H1 (cell line): ENCODE data around the gene PUS3. TPM values are rescaled to one million over a fixed set of nuclear protein-coding genes. Genes with fewer than 3 reads are reported as not detected.

Experiments
- CTCF ChIA-PET: fragments of 300-600 bp; sonication (Branson Sonifier 250); formaldehyde crosslinking; loops from one replicate; lab custom pipeline; 2021; ENCODE audit not compliant: partially characterized antibody; lab: Charles Lee
- POLR2A ChIA-PET: fragments of 300-600 bp; sonication (Branson Sonifier 250); formaldehyde crosslinking; loops from one replicate; lab custom pipeline; 2021; ENCODE audit warnings: inconsistent platforms; ENCODE audit not compliant: partially characterized antibody; lab: Charles Lee
- DNase-seq, 2 experiments: peaks; one replicate each; pipeline versions ENCODE4 v3.0.0 to v3.0.0-alpha.2; 2010 to 2022; ENCODE audit warnings: low spot score in 2 of 2, low read depth in 1 of 2, mixed read lengths in 1 of 2
- FAIRE-seq: peaks from 2 replicates; lab custom pipeline; 2011; peaks lifted over from hg19 to GRCh38; lab: Jason Lieb, UNC
- H2AFZ ChIP-seq: 2 replicates; pipeline ENCODE4 v1.8.1; 2012; ENCODE audit warnings: low read length, inconsistent platforms
- H2AK5ac ChIP-seq: 2 replicates; pipeline ENCODE4 v1.6.1; 2013; ENCODE audit warnings: low read depth, low read length
- H2BK120ac ChIP-seq: replicated peaks from 2 replicates; pipeline ENCODE3; 2013; ENCODE audit warnings: low read depth, low read length, inconsistent platforms
- H2BK12ac ChIP-seq: 2 replicates; pipeline ENCODE4 v1.6.1; 2013; ENCODE audit warnings: low read depth, low read length
- H2BK15ac ChIP-seq: 2 replicates; pipeline ENCODE4 v1.6.1; 2013; ENCODE audit warnings: low read length
- H2BK20ac ChIP-seq: 2 replicates; pipeline ENCODE4 v1.6.1; 2013; ENCODE audit warnings: low read length
- H2BK5ac ChIP-seq: 2 replicates; pipeline ENCODE4 v1.6.1; 2013; ENCODE audit warnings: low read depth, low read length
- H3K14ac ChIP-seq: 2 replicates; pipeline ENCODE4 v1.6.1; 2013; ENCODE audit warnings: inconsistent platforms; ENCODE audit not compliant: insufficient read length
- H3K18ac ChIP-seq: 2 replicates; pipeline ENCODE4 v1.6.1; 2013; ENCODE audit warnings: low read length; ENCODE audit errors: extremely low read depth
- H3K23ac ChIP-seq: 2 replicates; pipeline ENCODE4 v1.6.1; 2013; ENCODE audit warnings: inconsistent platforms; ENCODE audit not compliant: insufficient read length
- H3K23me2 ChIP-seq: 2 replicates; pipeline ENCODE4 v1.6.1; 2013; ENCODE audit warnings: low read depth, low read length
- H3K27ac ChIP-seq: 2 replicates; pipeline ENCODE4 v1.6.1; 2011; ENCODE audit warnings: low read depth, low read length, inconsistent platforms
- H3K27me3 ChIP-seq, 4 experiments: replicated peaks in 1 of 4; 1 replicate in 1 of 4; 2 replicates in 3 of 4; pipeline versions ENCODE4 v1.6.1 to v1.8.1; 2011 to 2013; ENCODE audit warnings: low read length in 3 of 4, mild to moderate bottlenecking in 3 of 4, inconsistent platforms in 2 of 4, mixed read lengths in 2 of 4, moderate library complexity in 1 of 4; ENCODE audit not compliant: control insufficient read depth in 3 of 4, insufficient read depth in 3 of 4; ENCODE audit errors: extremely low read depth in 1 of 4
- H3K36me3 ChIP-seq, 4 experiments: 2 replicates each; pipeline versions ENCODE4 v1.6.1 to v1.8.1; 2011 to 2013; ENCODE audit warnings: mild to moderate bottlenecking in 4 of 4, low read length in 3 of 4, moderate library complexity in 2 of 4, control low read depth in 1 of 4, inconsistent platforms in 1 of 4; ENCODE audit not compliant: insufficient read depth in 4 of 4, control insufficient read depth in 2 of 4
- H3K4ac ChIP-seq: replicated peaks from 2 replicates; pipeline ENCODE3; 2013; ENCODE audit warnings: low read length, low read depth, mixed read lengths, inconsistent platforms; ENCODE audit not compliant: insufficient read length
- H3K4me1 ChIP-seq, 4 experiments: replicated peaks in 1 of 4; 1 replicate in 1 of 4; 2 replicates in 3 of 4; pipeline versions ENCODE4 v1.6.1 to v1.8.1; 2011 to 2013; ENCODE audit warnings: low read length in 3 of 4, inconsistent platforms in 2 of 4, mixed read lengths in 1 of 4; ENCODE audit not compliant: insufficient read depth in 4 of 4, control insufficient read depth in 3 of 4
- H3K4me2 ChIP-seq, 2 experiments: 2 replicates each; pipeline versions ENCODE4 v1.6.1 to v1.8.1; 2011 to 2013; ENCODE audit warnings: low read depth in 2 of 2, low read length in 2 of 2, control low read depth in 1 of 2, inconsistent platforms in 1 of 2, mild to moderate bottlenecking in 1 of 2; ENCODE audit not compliant: insufficient read depth in 1 of 2
- H3K4me3 ChIP-seq, 4 experiments: fragments of 200-600, 300-600 bp in 1 of 4; sonication (generic), shearing (Covaris generic), sonication (Bioruptor Twin) in 1 of 4; 2 replicates each; pipeline versions ENCODE4 v1.5.1 to v1.8.1; 2011 to 2016; ENCODE audit warnings: low read length in 4 of 4, low read depth in 3 of 4, control low read depth in 2 of 4, inconsistent platforms in 2 of 4, mild to moderate bottlenecking in 2 of 4, mixed read lengths in 1 of 4, moderate library complexity in 1 of 4; ENCODE audit not compliant: insufficient read depth in 2 of 4; ENCODE audit errors: extremely low read depth in 1 of 4
- H3K56ac ChIP-seq: replicated peaks from 2 replicates; pipeline ENCODE3; 2013; ENCODE audit warnings: low read depth, mild to moderate bottlenecking, mixed read lengths, low read length, inconsistent platforms; ENCODE audit not compliant: insufficient read length
- H3K79me1 ChIP-seq: 2 replicates; pipeline ENCODE4 v1.6.1; 2013; ENCODE audit warnings: low read depth, low read length, control low read depth
- H3K79me2 ChIP-seq, 2 experiments: 2 replicates each; pipeline versions ENCODE4 v1.6.1 to v1.8.1; 2012 to 2013; ENCODE audit warnings: low read length in 2 of 2, mild to moderate bottlenecking in 2 of 2, inconsistent platforms in 1 of 2; ENCODE audit not compliant: insufficient read depth in 2 of 2, control insufficient read depth in 1 of 2
- H3K9ac ChIP-seq, 4 experiments: replicated peaks in 1 of 4; 1 replicate in 1 of 4; 2 replicates in 3 of 4; pipeline versions ENCODE4 v1.6.1 to v1.8.1; 2011 to 2013; ENCODE audit warnings: low read depth in 3 of 4, low read length in 3 of 4, control low read depth in 2 of 4, mild to moderate bottlenecking in 2 of 4, moderate library complexity in 2 of 4, inconsistent platforms in 1 of 4; ENCODE audit errors: extremely low read depth in 1 of 4
- H3K9me3 ChIP-seq, 2 experiments: 2 replicates each; pipeline versions ENCODE4 v1.6.1 to v1.8.1; 2012 to 2013; ENCODE audit warnings: mild to moderate bottlenecking in 2 of 2, moderate library complexity in 2 of 2, control low read depth in 1 of 2, inconsistent platforms in 1 of 2, low read depth in 1 of 2, low read length in 1 of 2, mixed read lengths in 1 of 2; ENCODE audit not compliant: insufficient read depth in 2 of 2
- H4K20me1 ChIP-seq, 2 experiments: replicated peaks in 1 of 2; 2 replicates each; pipeline versions ENCODE3 to v1.8.1; 2011 to 2013; ENCODE audit warnings: inconsistent platforms in 2 of 2, low read length in 2 of 2, mild to moderate bottlenecking in 1 of 2; ENCODE audit not compliant: insufficient read depth in 2 of 2, control insufficient read depth in 1 of 2
- H4K5ac ChIP-seq: 2 replicates; pipeline ENCODE4 v1.6.1; 2013; ENCODE audit warnings: low read length, low read depth, mixed read lengths, inconsistent platforms; ENCODE audit not compliant: insufficient read length
- H4K8ac ChIP-seq: 2 replicates; pipeline ENCODE4 v1.8.0; 2013; ENCODE audit warnings: mild to moderate bottlenecking, moderate library complexity, low read length, inconsistent platforms; ENCODE audit not compliant: insufficient read depth; ENCODE audit errors: extremely low read depth
- H4K91ac ChIP-seq: replicated peaks from 2 replicates; pipeline ENCODE3; 2013; ENCODE audit warnings: low read length, mixed read lengths, inconsistent platforms; ENCODE audit not compliant: insufficient read length
- EGR1 ChIP-seq: IDR thresholded peaks from 2 replicates; pipeline ENCODE4 v1.6.1; 2011; ENCODE audit warnings: low read depth, low read length, borderline replicate concordance
- GTF2F1 ChIP-seq: IDR thresholded peaks from 2 replicates; pipeline ENCODE4 v1.6.1; 2012; ENCODE audit warnings: low read depth, low read length, improper control_type of control experiment, borderline replicate concordance
- KDM1A ChIP-seq: fragments of 200-600, 300-600 bp; sonication (generic); IDR thresholded peaks from 2 replicates; pipeline ENCODE4 v1.7.1; 2016; ENCODE audit warnings: mild to moderate bottlenecking, low read length, borderline replicate concordance
- NRF1 ChIP-seq: IDR thresholded peaks from 2 replicates; pipeline ENCODE4 v1.6.1; 2011; ENCODE audit warnings: mild to moderate bottlenecking, low read depth, low read length, improper control_type of control experiment
- POU5F1 ChIP-seq: IDR thresholded peaks from 2 replicates; pipeline ENCODE4 v1.6.1; 2011; ENCODE audit warnings: low read depth, mild to moderate bottlenecking, low read length, moderate library complexity
- TCF12 ChIP-seq: IDR thresholded peaks from 2 replicates; pipeline ENCODE4 v1.6.1; 2011; ENCODE audit warnings: low read depth, mild to moderate bottlenecking, low read length
- WGBS, 2 experiments: shearing (Covaris generic) in 1 of 2; methylation state at CpG; one replicate each; pipeline versions ENCODE4 v1.1.6 to v1.1.7; 2013 to 2015; ENCODE audit warnings: low lambda C conversion rate in 2 of 2, mixed read lengths in 2 of 2, inconsistent platforms in 1 of 2, low coverage in 1 of 2, missing lambda C conversion rate in 1 of 2; ENCODE audit not compliant: insufficient replicate concordance in 2 of 2, insufficient coverage in 1 of 2, insufficient read length in 1 of 2; ENCODE audit errors: extremely low coverage in 1 of 2, missing lambda C conversion rate in 1 of 2; 5-methylcytosine and 5-hydroxymethylcytosine counted together
- polyA plus RNA-seq, 7 experiments: library from polyadenylated mRNA; depleted of rRNA in 3 of 7; stranded (reverse) in 5 of 7; unstranded in 2 of 7; fragments of >200 nt in 5 of 7; fragments of 200-250 nt in 2 of 7; gene quantifications; 1 replicate in 5 of 7; 2 replicates in 1 of 7; 4 replicates in 1 of 7; pipeline versions ENCODE4 v1.2.1 to v1.2.3, GENCODE V29; 2011 to 2013; ENCODE audit warnings: missing spikeins in 2 of 7, mixed read lengths in 2 of 7
- total RNA-seq: library from RNA; stranded (reverse); fragmentation: NEBNext Ultra II Directional; extraction: Animal tissue kit (Norgen Biotek cat#: 25700); gene quantifications from 2 replicates; pipeline ENCODE4 v1.2.1, GENCODE V29; 2021

The PUS3 gene
- total and polyA plus RNA-seq, 2 of the 8 experiments (the other 6 are each of a cell fraction or from before 2014, with no cell fraction given) = 8.7 to 22.6 TPM

DNA sequence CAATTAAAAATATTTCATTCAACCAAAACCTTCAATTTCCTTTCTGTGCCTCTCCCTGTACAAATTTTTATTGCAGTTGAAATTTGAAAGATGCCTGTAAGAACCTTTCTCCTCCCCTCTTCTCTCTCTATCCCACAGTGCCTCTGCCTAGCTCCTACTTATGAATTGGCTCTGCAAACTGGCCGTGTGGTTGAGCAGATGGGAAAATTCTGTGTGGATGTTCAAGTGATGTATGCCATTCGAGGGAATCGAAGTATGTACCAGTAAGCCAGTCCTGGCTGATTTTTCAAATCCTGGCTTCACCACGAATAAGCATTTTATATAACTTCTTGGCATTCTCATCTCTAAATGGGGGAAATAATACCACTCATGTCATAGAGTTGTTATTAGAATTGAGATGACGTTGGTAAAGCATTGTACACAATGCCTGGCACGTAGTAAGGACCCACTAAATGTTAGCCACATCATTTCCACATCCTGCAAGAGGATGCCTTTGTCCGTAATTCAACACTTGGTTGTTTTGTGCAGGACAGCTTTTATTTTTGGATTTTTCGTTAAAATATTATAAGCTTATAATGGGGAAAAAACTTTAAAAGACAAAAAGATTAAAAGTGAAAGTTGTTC is 7.3 kb upstream of the PUS3 start:
- Histone ChIP-seq H3K23me2 (no peaks in the 10 kb centered on the region), H3K56ac (no peak overlapping the region), H3K79me2 (no peaks in the 10 kb centered on the region), H3K18ac (no peak overlapping the region), H3K9me3 (no peaks in the 10 kb centered on the region), H2BK12ac (no peak overlapping the region), H3K23ac (no peak overlapping the region), H3K4me3 (no peak overlapping the region), H2AK5ac (no peak overlapping the region), H3K27ac (no peak overlapping the region), H2BK15ac (no peak overlapping the region), H2BK20ac (no peak overlapping the region), H2BK5ac (no peak overlapping the region), H4K91ac (no peak overlapping the region), H3K27me3 (peaks cover 0 to 2% (median under 1%) of the 10 kb centered on the region in 4 experiments; a peak in 2 of 7 replicates), H2AFZ (no peak overlapping the region), H4K20me1 (no peaks in the 10 kb centered on the region), H3K4ac (no peak overlapping the region), H2BK120ac (no peak overlapping the region), H3K14ac (no peak overlapping the region), H4K5ac (no peak overlapping the region), H3K4me2 (no peak overlapping the region), H3K9ac (no peak overlapping the region), H4K8ac (no peak overlapping the region), H3K79me1 (no peaks in the 10 kb centered on the region), H3K4me1 (no peaks in the 10 kb centered on the region), H3K36me3 (peaks cover 0 to 3% (median 0%) of the 10 kb centered on the region in 4 experiments; a peak in 1 of 8 replicates)
- 89% methylated on average over 8 of the region's 8 CpGs; no CpG with 5 or more reads in 1 of the 2 experiments for WGBS, 2 experiments
- DNase-seq = no peak
- no peak for FAIRE-seq
- ChIA-PET POLR2A (interaction anchor here (1.5 to 2.6 kb wide), 2 partner anchors 9 to 22 kb away, joined by 3 to 6 read pairs; partner anchors contain the start of gene HYLS1), CTCF (interaction anchor here (0.6 to 1.6 kb wide), 7 partner anchors 8 to 260 kb away, joined by 3 to 5 read pairs (median 3); no protein-coding TSS in a partner anchor)
- TF ChIP-seq TCF12 = no peak
- TF ChIP-seq EGR1 = no peak
- TF ChIP-seq KDM1A = no peak
- no peak for TF ChIP-seq NRF1
- no peak for TF ChIP-seq GTF2F1
- TF ChIP-seq POU5F1 = no peak
